NCI-H128 (cell line): ENCODE data around the gene SPTBN5.

Experiments
- DNase-seq: peaks from one replicate; lab custom pipeline; 2025; ENCODE audit not compliant: unreplicated experiment; lab: John Stamatoyannopoulos, UW

Gene SPTBN5

GRCh38 chr15:41809121-41809520 is 84.7 kb downstream of the SPTBN5 start:
- DNase-seq: no peak

- no peak for DNase-seq
Measured at GRCh38 chr15:41806291-41807181, 87.3 kb downstream of the SPTBN5 start.

GRCh38 chr15:41805711-41806110 is 88.1 kb downstream of the SPTBN5 start:
- no peak for DNase-seq

GRCh38 chr15:41804916-41805666 is 88.8 kb downstream of the SPTBN5 start:
- DNase-seq: no peak

- DNase-seq: no peak
Measured at GRCh38 chr15:41804361-41804760, 89.5 kb downstream of the SPTBN5 start.

GRCh38 chr15:41801850-41802455 is 91.9 kb downstream of the SPTBN5 start:
- no peak for DNase-seq

GRCh38 chr15:41801185-41801584 is 92.7 kb downstream of the SPTBN5 start:
- no peak for DNase-seq

- no peak for DNase-seq
Measured at GRCh38 chr15:41799488-41799805, 94.4 kb downstream of the SPTBN5 start.

GRCh38 chr15:41798607-41799487 is 95.0 kb downstream of the SPTBN5 start:
- DNase-seq: no peak
